Vagina (tissue), 2 donors: ENCODE results near the gene ABCG1. TPM values are rescaled to one million over a fixed set of nuclear protein-coding genes. Genes with fewer than 3 reads are reported as not detected.

ENCODE experiments used
- DNase-seq, 2 donors: peaks; one replicate each; pipeline ENCODE4 v3.0.0-alpha.2; 2017; ENCODE audit errors: extremely low spot score in 2 of 2
- H3K27ac ChIP-seq: fragments of 200-600 bp; sonication (generic); one replicate; pipeline ENCODE4 v1.5.1; 2019
- H3K27me3 ChIP-seq: fragments of 200-600 bp; sonication (generic); one replicate; pipeline ENCODE4 v1.5.1; 2019
- H3K36me3 ChIP-seq, 2 donors: fragments of 200-600 bp; sonication (generic); one replicate each; pipeline ENCODE4 v1.5.1; 2017 to 2019
- H3K4me1 ChIP-seq: fragments of 200-600 bp; sonication (generic); one replicate; pipeline ENCODE4 v1.5.1; 2019
- H3K4me3 ChIP-seq, 2 donors: fragments of 200-600 bp; sonication (generic); 1 replicate in 1 of 2; 2 replicates in 1 of 2; pipeline ENCODE4 v1.5.1; 2016 to 2019
- H3K9me3 ChIP-seq: fragments of 200-600 bp; sonication (generic); one replicate; pipeline ENCODE4 v1.5.1; 2019
- CTCF ChIP-seq, 3 experiments: fragments of 450-650 bp in 2 of 3; fragments of 200-600 bp in 1 of 3; sonication (generic) in 1 of 3; IDR thresholded peaks; one replicate each; pipeline ENCODE4 v1.5.1; 2017 to 2019; ENCODE audit warnings: antibody characterized with exemption in 3 of 3, mild to moderate bottlenecking in 2 of 3, moderate library complexity in 2 of 3
- POLR2A ChIP-seq, 2 donors: fragments of 450-650 bp; IDR thresholded peaks; one replicate each; pipeline ENCODE4 v1.6.1; 2017; ENCODE audit warnings: antibody characterized with exemption in 2 of 2, mild to moderate bottlenecking in 2 of 2, moderate library complexity in 2 of 2
- POLR2AphosphoS5 ChIP-seq, 2 donors: sonication (generic); formaldehyde crosslinking; IDR thresholded peaks; one replicate each; pipeline ENCODE4 v1.9.0; 2017; ENCODE audit warnings: antibody characterized with exemption in 2 of 2, mild to moderate bottlenecking in 2 of 2, low read depth in 1 of 2; ENCODE audit not compliant: insufficient read depth in 1 of 2
- intact Hi-C: fragments of 100-400 bp; cut with DNase I; formaldehyde crosslinking; loops from one replicate; pipeline ENCODE4 v1.15.1; 2023
- total RNA-seq: library from RNA; depleted of rRNA; stranded (reverse); fragments of >200 nt; gene quantifications from one replicate; pipeline ENCODE4 v1.2.3, GENCODE V29; 2016

The ABCG1 gene
- total RNA-seq, 1 donor from 2014 or later, result 18.7 TPM

GRCh38 chr21:42256316-42256715 lies 37.4 kb downstream of the ABCG1 start:
- H3K27me3 ChIP-seq, result no peaks in the 10 kb centered on the region
- H3K9me3 ChIP-seq, result no peaks in the 10 kb centered on the region
- DNase-seq, result no peak
- H3K4me3 ChIP-seq, result no peak overlapping the region
- no peaks in the 10 kb centered on the region for H3K36me3 ChIP-seq
- intact Hi-C loops, result no loop called here
- no peak for TF ChIP-seq POLR2AphosphoS5 (IDR thresholded peaks at IDR 0.05; ENCODE audit: insufficient read depth in 1 of 2, low read depth in 1 of 2)
- TF ChIP-seq POLR2A (IDR thresholded peaks at IDR 0.05), result no peak
- TF ChIP-seq CTCF (IDR thresholded peaks at IDR 0.05), result no peak
- no peak overlapping the region for H3K27ac ChIP-seq
- no peaks in the 10 kb centered on the region for H3K4me1 ChIP-seq

GRCh38 chr21:42257091-42257765 lies 38.3 kb downstream of the ABCG1 start:
- H3K27me3 ChIP-seq, result no peaks in the 10 kb centered on the region
- no peaks in the 10 kb centered on the region for H3K9me3 ChIP-seq
- H3K4me1 ChIP-seq, result peaks cover 7% of the 10 kb centered on the region
- intact Hi-C loops, result no loop called here
- H3K4me3 ChIP-seq, result no peak overlapping the region
- no peak for TF ChIP-seq POLR2A (IDR thresholded peaks at IDR 0.05)
- TF ChIP-seq CTCF (IDR thresholded peaks at IDR 0.05), result no peak
- TF ChIP-seq POLR2AphosphoS5 (IDR thresholded peaks at IDR 0.05; ENCODE audit: insufficient read depth in 1 of 2, low read depth in 1 of 2), result no peak
- no peaks in the 10 kb centered on the region for H3K36me3 ChIP-seq
- H3K27ac ChIP-seq, result no peak overlapping the region
- no peak for DNase-seq

DNA sequence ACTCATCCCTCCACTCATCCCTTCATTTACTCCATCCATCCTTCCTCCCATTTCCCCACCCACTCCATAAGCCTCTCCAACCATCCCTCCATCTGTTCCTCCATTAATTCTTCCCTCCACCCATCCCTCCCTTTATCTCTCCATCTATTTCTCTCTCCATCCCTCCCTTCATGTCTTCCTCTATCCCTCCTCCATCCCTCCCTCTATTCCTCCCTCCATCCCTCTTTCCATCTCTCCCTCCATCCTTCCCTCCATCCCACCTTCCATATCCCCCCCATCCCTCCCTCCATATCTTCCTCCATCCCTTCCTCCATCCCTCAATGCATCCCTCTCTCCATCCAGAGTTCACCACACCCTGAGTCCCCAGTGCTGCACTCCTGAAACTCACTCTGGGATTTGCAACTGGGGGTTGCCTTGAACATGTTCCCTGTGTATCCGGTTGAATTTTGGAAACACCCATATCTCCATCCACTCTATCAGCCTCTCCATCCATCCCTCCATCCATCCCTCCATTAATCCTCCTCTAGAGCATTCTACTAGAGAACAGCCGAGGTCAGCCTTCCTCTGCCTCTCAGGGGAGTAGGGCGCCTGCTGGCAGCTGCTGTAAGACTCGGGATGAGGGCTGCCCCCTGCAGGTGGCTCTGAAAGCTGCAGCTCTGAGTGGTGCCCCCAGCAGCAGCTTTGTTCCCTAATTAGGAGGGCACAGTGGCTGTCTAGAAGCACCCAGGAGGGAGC lies 39.4 kb downstream of the ABCG1 start:
- no peak for DNase-seq
- Histone ChIP-seq H3K4me1 (peaks cover 12% of the 10 kb centered on the region), H3K4me3 (no peak overlapping the region), H3K9me3 (no peaks in the 10 kb centered on the region), H3K27me3 (no peaks in the 10 kb centered on the region), H3K36me3 (no peaks in the 10 kb centered on the region), H3K27ac (no peak overlapping the region)
- intact Hi-C loops, result no loop called here
- TF ChIP-seq POLR2A (IDR thresholded peaks at IDR 0.05) (no peak), CTCF (IDR thresholded peaks at IDR 0.05) (peak in 2 of 3 experiments; percentile 52 to 55)

DNA sequence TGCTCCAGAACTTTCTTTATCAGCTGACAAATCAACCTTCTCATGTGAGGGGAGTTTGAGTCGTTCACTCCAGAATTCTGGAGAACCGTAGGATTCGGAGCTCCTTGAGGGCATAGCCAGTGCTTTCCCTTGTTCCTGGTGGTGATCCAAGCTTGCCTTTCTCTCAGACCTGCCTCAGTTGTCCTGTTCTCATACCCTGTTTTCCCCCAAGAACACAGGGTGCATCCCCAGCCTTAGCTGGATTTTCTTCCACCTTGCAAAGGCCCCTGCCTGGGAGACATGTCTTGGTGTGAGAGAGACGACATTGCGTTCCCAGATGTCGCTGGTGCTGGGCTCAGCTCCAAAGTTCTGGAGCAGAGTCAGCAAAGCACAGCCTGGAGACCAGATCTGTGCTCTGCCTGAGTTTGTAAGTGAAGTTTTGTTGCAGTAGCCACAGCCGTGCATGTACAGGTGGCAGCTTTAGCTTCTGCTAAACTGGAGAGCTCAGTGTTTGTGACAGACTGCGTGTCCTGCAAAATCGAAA lies 40.0 kb downstream of the ABCG1 start:
- no peak for DNase-seq
- H3K36me3 ChIP-seq, result no peaks in the 10 kb centered on the region
- TF ChIP-seq CTCF (IDR thresholded peaks at IDR 0.05) (no peak), POLR2A (IDR thresholded peaks at IDR 0.05) (no peak), POLR2AphosphoS5 (IDR thresholded peaks at IDR 0.05; ENCODE audit: insufficient read depth in 1 of 2, low read depth in 1 of 2) (no peak)
- no peak overlapping the region for H3K27ac ChIP-seq
- H3K27me3 ChIP-seq, result no peaks in the 10 kb centered on the region
- no peaks in the 10 kb centered on the region for H3K9me3 ChIP-seq
- intact Hi-C loops, result no loop called here
- peaks cover 12% of the 10 kb centered on the region for H3K4me1 ChIP-seq
- no peak overlapping the region for H3K4me3 ChIP-seq

- H3K27ac ChIP-seq, result no peak overlapping the region
- no peaks in the 10 kb centered on the region for H3K27me3 ChIP-seq
- intact Hi-C loops, result loop anchor here (10.0 kb wide), 1 partner anchor 115 kb away; no protein-coding TSS in a partner anchor
- TF ChIP-seq CTCF (IDR thresholded peaks at IDR 0.05), result no peak
- no peak for TF ChIP-seq POLR2AphosphoS5 (IDR thresholded peaks at IDR 0.05; ENCODE audit: insufficient read depth in 1 of 2, low read depth in 1 of 2)
- no peak for TF ChIP-seq POLR2A (IDR thresholded peaks at IDR 0.05)
- no peak for DNase-seq
- H3K9me3 ChIP-seq, result no peaks in the 10 kb centered on the region
- no peaks in the 10 kb centered on the region for H3K36me3 ChIP-seq
- H3K4me1 ChIP-seq, result peaks cover 12% of the 10 kb centered on the region
- no peak overlapping the region for H3K4me3 ChIP-seq
These were observed 41.2 kb downstream of the ABCG1 start for GRCh38 chr21:42260121-42260520.
